Neural cell (in vitro differentiated cells): ENCODE data around the gene SIL1.

ENCODE experiments used
- CTCF ChIP-seq: fragments of 450-650 bp; IDR thresholded peaks from 2 replicates; pipeline ENCODE4 v1.5.1; 2014; ENCODE audit warnings: antibody characterized with exemption, mild to moderate bottlenecking, moderate library complexity; ENCODE audit not compliant: poor library complexity, severe bottlenecking
- EZH2 ChIP-seq: fragments of 200-600, 300-800 bp; shearing (Covaris generic), sonication (generic); IDR thresholded peaks from 2 replicates; pipeline ENCODE4 v1.6.1; 2014; ENCODE audit warnings: antibody characterized with exemption, low read length, borderline replicate concordance, mild to moderate bottlenecking; ENCODE audit not compliant: insufficient read depth, poor library complexity, severe bottlenecking
- POLR2AphosphoS5 ChIP-seq: IDR thresholded peaks from 2 replicates; pipeline ENCODE4 v1.6.1; 2012

GRCh38 chr5:139137697-139138096 is 60.5 kb downstream of the SIL1 start:
- peak; percentile 44 for TF ChIP-seq CTCF
- no peak for TF ChIP-seq POLR2AphosphoS5
- TF ChIP-seq EZH2, result no peak
